ENCODE measurements around the gene OR2M4.

OR2M4 gene, protein sequence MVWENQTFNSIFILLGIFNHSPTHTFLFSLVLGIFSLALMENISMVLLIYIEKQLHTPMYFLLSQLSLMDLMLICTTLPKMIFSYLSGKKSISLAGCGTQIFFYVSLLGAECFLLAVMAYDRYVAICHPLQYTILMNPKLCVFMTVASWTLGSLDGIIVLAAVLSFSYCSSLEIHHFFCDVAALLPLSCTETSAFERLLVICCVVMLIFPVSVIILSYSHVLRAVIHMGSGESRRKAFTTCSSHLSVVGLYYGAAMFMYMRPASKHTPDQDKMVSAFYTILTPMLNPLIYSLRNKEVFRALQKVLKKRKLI

DNA sequence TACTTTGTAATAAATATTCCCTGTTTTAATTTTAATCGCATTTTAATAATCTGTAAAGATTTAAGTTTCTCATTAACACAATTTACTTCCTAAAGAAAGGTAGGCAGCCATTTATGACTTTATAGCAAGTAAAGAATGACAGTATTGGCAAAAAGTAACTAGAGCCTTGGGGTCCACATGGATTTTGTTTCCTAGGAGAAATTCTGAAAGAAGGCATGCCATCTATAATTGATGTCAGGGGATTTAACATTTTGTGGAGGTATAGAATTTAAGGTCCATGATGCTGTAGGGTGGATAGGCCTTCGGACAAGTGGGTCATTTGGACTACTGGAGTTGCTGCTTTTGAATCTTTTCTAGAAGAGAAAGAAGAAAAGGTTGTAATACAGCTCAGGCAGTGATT lies at the start of gene OR2M4:
Gene OR2M4 (plus strand): TSS at position 301 of the 400 bp plus-strand sequence. CDS start 7,512 bp downstream, outside the sequence.
- H3K36me3 ChIP-seq (replicated peaks; ENCODE audit: low read depth, low read length): no peaks in the 10 kb centered on the region
- no peaks in the 10 kb centered on the region for H3K27me3 ChIP-seq (ENCODE audit: low read depth, low read length)
- H3K27ac ChIP-seq (ENCODE audit: low read length): no peak within 1 kb of the TSS
- H3K9ac ChIP-seq (ENCODE audit: low read length): no peak within 1 kb of the TSS
- H3K4me1 ChIP-seq (ENCODE audit: low read length): no peaks in the 10 kb centered on the region
- H3K4me3 ChIP-seq (ENCODE audit: low read length): no peak within 1 kb of the TSS
- no peak within 1 kb of the TSS for H2AFZ ChIP-seq (ENCODE audit: low read depth, low read length)
- no peaks in the 10 kb centered on the region for H3K9me3 ChIP-seq (ENCODE audit: insufficient read depth, low read length)
- no peaks in the 10 kb centered on the region for H3K79me2 ChIP-seq (ENCODE audit: low read length)
- TF ChIP-seq CTCF (IDR thresholded peaks at IDR 0.05; ENCODE audit: low read depth, low read length): no peak
- no peak for TF ChIP-seq EZH2phosphoT487 (IDR thresholded peaks at IDR 0.05; ENCODE audit: low read depth)
- H4K20me1 ChIP-seq (ENCODE audit: insufficient read depth, low read length): no peaks in the 10 kb centered on the region
- H3K4me2 ChIP-seq (ENCODE audit: low read length): no peak within 1 kb of the TSS

DNA sequence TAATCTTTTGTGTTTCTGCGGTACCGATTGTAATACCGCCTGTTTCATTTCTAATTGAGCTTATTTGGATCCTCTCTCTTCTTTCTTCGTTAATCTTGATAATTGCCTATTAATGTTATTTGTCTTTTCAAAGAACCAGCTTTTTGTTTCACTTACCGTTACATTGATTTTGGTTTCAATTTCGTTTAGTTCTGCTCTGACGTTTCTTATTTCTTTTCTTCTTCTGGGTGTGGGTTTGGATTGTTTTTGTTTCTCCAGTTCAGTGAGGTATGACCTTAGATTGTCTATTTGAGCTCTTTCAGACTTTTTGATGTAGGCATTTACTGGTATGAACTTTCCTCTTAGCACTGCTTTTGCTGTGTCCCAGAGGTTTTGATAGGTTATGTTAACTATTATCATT lies 47.2 kb upstream of the OR2M4 start:
- Histone ChIP-seq H3K27me3 (ENCODE audit: low read depth, low read length) (no peaks in the 10 kb centered on the region), H3K79me2 (ENCODE audit: low read length) (no peaks in the 10 kb centered on the region), H3K4me3 (ENCODE audit: low read length) (no peak overlapping the region), H4K20me1 (ENCODE audit: insufficient read depth, low read length) (no peaks in the 10 kb centered on the region), H3K9ac (ENCODE audit: low read length) (no peak overlapping the region), H3K9me3 (ENCODE audit: insufficient read depth, low read length) (no peaks in the 10 kb centered on the region), H2AFZ (ENCODE audit: low read depth, low read length) (no peak overlapping the region), H3K4me2 (ENCODE audit: low read length) (no peak overlapping the region), H3K27ac (ENCODE audit: low read length) (no peak overlapping the region), H3K4me1 (ENCODE audit: low read length) (no peaks in the 10 kb centered on the region), H3K36me3 (replicated peaks; ENCODE audit: low read depth, low read length) (no peaks in the 10 kb centered on the region)
- TF ChIP-seq EZH2phosphoT487 (IDR thresholded peaks at IDR 0.05; ENCODE audit: low read depth) (no peak), CTCF (IDR thresholded peaks at IDR 0.05; ENCODE audit: low read depth, low read length) (no peak)

DNA sequence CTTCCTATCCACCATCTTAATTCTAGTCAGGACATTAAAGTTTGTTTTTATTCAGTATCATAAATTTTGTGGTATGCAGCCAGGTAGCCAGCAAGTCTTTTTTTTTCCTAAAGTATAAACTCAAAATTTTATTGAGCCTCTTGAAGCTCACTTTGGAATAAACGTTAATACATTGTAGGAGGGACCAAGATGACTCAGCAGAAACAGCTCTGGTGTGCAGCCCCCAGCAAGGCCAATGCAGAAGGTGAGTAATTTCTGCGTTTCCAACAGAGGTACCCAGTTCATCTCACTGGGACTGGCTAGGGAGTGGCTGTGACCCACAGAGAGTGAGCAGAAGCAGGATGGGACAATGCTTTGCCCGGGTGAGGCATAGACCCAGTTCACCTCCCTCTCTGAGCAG lies 43.9 kb upstream of the OR2M4 start:
- no peak overlapping the region for H3K4me3 ChIP-seq (ENCODE audit: low read length)
- no peak overlapping the region for H3K4me2 ChIP-seq (ENCODE audit: low read length)
- no peaks in the 10 kb centered on the region for H3K27me3 ChIP-seq (ENCODE audit: low read depth, low read length)

DNA sequence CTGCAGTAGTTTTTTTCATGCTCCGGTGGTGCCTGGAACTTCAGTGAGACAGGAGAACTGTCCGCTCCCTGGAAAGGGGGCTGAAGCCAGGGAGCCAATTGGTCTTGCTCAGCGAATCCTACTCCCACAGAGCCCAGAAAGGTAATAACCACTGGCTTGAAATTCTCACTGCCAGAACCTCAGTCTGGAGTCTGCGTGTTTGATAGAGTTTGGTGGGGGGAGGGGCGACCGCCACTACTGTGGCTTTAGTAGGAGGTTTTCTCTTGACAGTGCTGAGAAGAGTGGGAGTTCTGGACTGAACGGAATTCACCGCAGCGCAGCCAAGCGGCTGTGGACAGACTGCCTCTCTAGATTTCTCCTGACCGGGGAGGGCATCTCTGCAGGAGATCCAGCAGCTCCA lies 42.2 kb upstream of the OR2M4 start:
- TF ChIP-seq CTCF (IDR thresholded peaks at IDR 0.05; ENCODE audit: low read depth, low read length): no peak
- TF ChIP-seq EZH2phosphoT487 (IDR thresholded peaks at IDR 0.05; ENCODE audit: low read depth): no peak
- no peak overlapping the region for H3K4me2 ChIP-seq (ENCODE audit: low read length)
- no peak overlapping the region for H3K9ac ChIP-seq (ENCODE audit: low read length)
- no peaks in the 10 kb centered on the region for H3K9me3 ChIP-seq (ENCODE audit: insufficient read depth, low read length)
- no peaks in the 10 kb centered on the region for H3K36me3 ChIP-seq (replicated peaks; ENCODE audit: low read depth, low read length)
- no peak overlapping the region for H2AFZ ChIP-seq (ENCODE audit: low read depth, low read length)
- no peaks in the 10 kb centered on the region for H3K4me1 ChIP-seq (ENCODE audit: low read length)
- H3K4me3 ChIP-seq (ENCODE audit: low read length): no peak overlapping the region
- H4K20me1 ChIP-seq (ENCODE audit: insufficient read depth, low read length): no peaks in the 10 kb centered on the region
- H3K79me2 ChIP-seq (ENCODE audit: low read length): no peaks in the 10 kb centered on the region
- no peak overlapping the region for H3K27ac ChIP-seq (ENCODE audit: low read length)
- no peaks in the 10 kb centered on the region for H3K27me3 ChIP-seq (ENCODE audit: low read depth, low read length)

More for the DNA sequence above, 43.9 kb upstream of the OR2M4 start:
- Histone ChIP-seq H3K79me2 (ENCODE audit: low read length) (no peaks in the 10 kb centered on the region), H3K36me3 (replicated peaks; ENCODE audit: low read depth, low read length) (no peaks in the 10 kb centered on the region), H3K4me1 (ENCODE audit: low read length) (no peaks in the 10 kb centered on the region), H3K9ac (ENCODE audit: low read length) (no peak overlapping the region), H4K20me1 (ENCODE audit: insufficient read depth, low read length) (no peaks in the 10 kb centered on the region), H2AFZ (ENCODE audit: low read depth, low read length) (no peak overlapping the region), H3K9me3 (ENCODE audit: insufficient read depth, low read length) (no peaks in the 10 kb centered on the region), H3K27ac (ENCODE audit: low read length) (no peak overlapping the region)
- TF ChIP-seq CTCF (IDR thresholded peaks at IDR 0.05; ENCODE audit: low read depth, low read length) (no peak), EZH2phosphoT487 (IDR thresholded peaks at IDR 0.05; ENCODE audit: low read depth) (no peak)

Data from OCI-LY3 (cell line).